ENCODE data around the gene USP14. TPM values are rescaled to one million over a fixed set of nuclear protein-coding genes. Genes with fewer than 3 reads are reported as not detected.
"Not testable (repeated sequence)": the region's sequence is repeated elsewhere in the genome, so short reads cannot be mapped to it uniquely, and the experiment has no call there.

USP14 gene
- total and polyA plus RNA-seq, 2 of the 8 experiments (the other 6 are each of a cell fraction or from before 2014, with no cell fraction given), result 14.8 to 91.1 TPM

DNA sequence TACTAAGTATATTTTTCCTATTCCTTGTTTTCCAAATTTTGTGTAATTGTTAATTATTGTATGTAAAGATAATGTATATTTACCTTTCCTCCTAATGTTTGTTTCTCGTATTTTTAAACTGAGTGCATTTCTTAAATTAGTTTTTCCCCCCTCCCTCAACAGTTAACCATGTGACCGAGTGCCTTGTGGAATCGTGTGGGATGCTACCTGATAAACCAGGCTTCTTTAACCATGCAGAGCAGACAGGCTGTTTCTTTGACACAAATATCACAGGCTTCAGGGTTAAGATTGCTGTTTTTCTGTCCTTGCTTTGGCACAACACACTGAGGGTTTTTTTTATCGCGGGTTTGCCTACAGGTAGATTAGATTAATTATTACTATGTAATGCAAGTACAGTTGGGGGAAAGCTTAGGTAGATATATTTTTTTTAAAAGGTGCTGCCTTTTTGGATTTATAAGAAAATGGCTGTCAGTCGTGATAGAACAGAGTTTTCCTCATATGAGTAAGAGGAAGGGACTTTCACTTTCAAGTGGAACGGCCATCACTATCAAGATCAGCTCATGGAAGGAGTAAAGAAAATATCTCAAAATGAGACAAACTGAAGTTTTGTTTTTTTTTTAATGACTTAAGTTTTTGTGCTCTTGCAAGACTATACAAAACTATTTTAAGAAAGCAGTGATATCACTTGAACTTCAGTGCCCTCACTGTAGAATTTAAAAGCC is 37.7 kb upstream of the USP14 start:
- peak; percentile 58 for FAIRE-seq
- H3K56ac ChIP-seq (replicated peaks; ENCODE audit: insufficient read length, low read depth, low read length); H3K14ac ChIP-seq (ENCODE audit: insufficient read length); H3K9ac ChIP-seq (replicated peaks in 1 of 4; ENCODE audit: extremely low read depth in 1 of 4, low read depth in 3 of 4, low read length in 3 of 4); H3K23ac ChIP-seq (ENCODE audit: insufficient read length); H4K5ac ChIP-seq (ENCODE audit: insufficient read length, low read depth, low read length); H3K79me1 ChIP-seq (ENCODE audit: low read depth, low read length); H3K4ac ChIP-seq (replicated peaks; ENCODE audit: insufficient read length, low read depth, low read length); H3K27ac ChIP-seq (ENCODE audit: low read depth, low read length); H2BK20ac ChIP-seq (ENCODE audit: low read length); H3K4me3 ChIP-seq (ENCODE audit: extremely low read depth in 1 of 4, insufficient read depth in 2 of 4, low read depth in 3 of 4, low read length in 4 of 4); H2BK12ac ChIP-seq (ENCODE audit: low read depth, low read length); H4K91ac ChIP-seq (replicated peaks; ENCODE audit: insufficient read length, low read length); H3K9me3 ChIP-seq (ENCODE audit: insufficient read depth in 2 of 2, low read depth in 1 of 2, low read length in 1 of 2); H2BK5ac ChIP-seq (ENCODE audit: low read depth, low read length); H2AFZ ChIP-seq (ENCODE audit: low read length); H3K4me2 ChIP-seq (ENCODE audit: insufficient read depth in 1 of 2, low read depth in 2 of 2, low read length in 2 of 2); CTCF ChIA-PET (ENCODE audit: partially characterized antibody); H2BK15ac ChIP-seq (ENCODE audit: low read length); H3K23me2 ChIP-seq (ENCODE audit: low read depth, low read length); H4K8ac ChIP-seq (ENCODE audit: extremely low read depth, insufficient read depth, low read length); H3K36me3 ChIP-seq (ENCODE audit: control insufficient read depth in 2 of 4, insufficient read depth in 4 of 4, low read length in 3 of 4); H3K79me2 ChIP-seq (ENCODE audit: control insufficient read depth in 1 of 2, insufficient read depth in 2 of 2, low read length in 2 of 2); H3K18ac ChIP-seq (ENCODE audit: extremely low read depth, low read length); H3K4me1 ChIP-seq (replicated peaks in 1 of 4; ENCODE audit: control insufficient read depth in 3 of 4, insufficient read depth in 4 of 4, low read length in 3 of 4); H3K27me3 ChIP-seq (replicated peaks in 1 of 4; ENCODE audit: control insufficient read depth in 3 of 4, extremely low read depth in 1 of 4, insufficient read depth in 3 of 4, low read length in 3 of 4); H2AK5ac ChIP-seq (ENCODE audit: low read depth, low read length); DNase-seq (ENCODE audit: low read depth in 1 of 2, low spot score in 2 of 2); H2BK120ac ChIP-seq (replicated peaks; ENCODE audit: low read depth, low read length); POLR2A ChIA-PET (ENCODE audit: partially characterized antibody); H4K20me1 ChIP-seq (replicated peaks in 1 of 2; ENCODE audit: control insufficient read depth in 1 of 2, insufficient read depth in 2 of 2, low read length in 2 of 2): not testable (repeated sequence)
- WGBS, 2 experiments (ENCODE audit: extremely low coverage in 1 of 2, insufficient coverage in 1 of 2, insufficient read length in 1 of 2, insufficient replicate concordance in 2 of 2, low coverage in 1 of 2, low lambda C conversion rate in 2 of 2, missing lambda C conversion rate in 1 of 2), result 80% methylated on average over 5 of the region's 7 CpGs; no CpG with 5 or more reads in 1 of the 2 experiments
